ENCODE measurements around the gene EIF1B. TPM values are rescaled to one million over a fixed set of nuclear protein-coding genes. Genes with fewer than 3 reads are reported as not detected.
A peak's percentile ranks its signal among the peaks of the same experiment; 100 is the strongest.

The EIF1B gene
- total and polyA plus RNA-seq, 2 experiments from 2014 or later: 20.2 to 87.4 TPM

- Histone ChIP-seq H3K36me3 (ENCODE audit: low read depth) (peaks cover 30% of the 10 kb centered on the region), H3F3A (ENCODE audit: insufficient read depth) (peaks cover 40% of the 10 kb centered on the region), H4K20me1 (ENCODE audit: insufficient read depth) (no peaks in the 10 kb centered on the region), H3K9me3 (ENCODE audit: low read depth) (no peaks in the 10 kb centered on the region), H2AFZ (no peak overlapping the region), H3K4me1 (ENCODE audit: insufficient read depth) (peaks cover 17% of the 10 kb centered on the region), H3K9ac (no peak overlapping the region), H3K4me3 (no peak overlapping the region), H3K79me2 (ENCODE audit: insufficient read depth) (peaks cover 23% of the 10 kb centered on the region), H3K4me2 (ENCODE audit: unreplicated experiment) (no peak overlapping the region), H3K9me2 (ENCODE audit: insufficient read depth) (no peaks in the 10 kb centered on the region), H3K27ac (no peak overlapping the region), H3K27me3 (replicated peaks; ENCODE audit: insufficient read depth) (no peaks in the 10 kb centered on the region)
- in situ Hi-C loops (cut with MboI): no loop called here
- DNase-seq: peak; percentile 49
- TF ChIP-seq EZH2phosphoT487 (IDR thresholded peaks at IDR 0.05; ENCODE audit: insufficient read depth, low read depth) (no peak), EZH2 (IDR thresholded peaks at IDR 0.05; ENCODE audit: insufficient read depth, poor library complexity, severe bottlenecking) (no peak)
- 55 to 56% methylated on average over 8 of the region's 8 CpGs for WGBS, 2 experiments (ENCODE audit: low coverage in 1 of 2, low lambda C conversion rate in 2 of 2, missing lambda C conversion rate in 2 of 2)
Observed at GRCh38 chr3:40313975-40314860, 4.7 kb downstream of the EIF1B start.

GRCh38 chr3:40317061-40317855, 7.8 kb downstream of the EIF1B start:
- H3K9ac ChIP-seq: no peak overlapping the region
- H3K9me2 ChIP-seq (ENCODE audit: insufficient read depth): no peaks in the 10 kb centered on the region
- no peak overlapping the region for H3K4me3 ChIP-seq
- peaks cover 5% of the 10 kb centered on the region for H3K4me1 ChIP-seq (ENCODE audit: insufficient read depth)
- H3K9me3 ChIP-seq (ENCODE audit: low read depth): no peaks in the 10 kb centered on the region
- no peak overlapping the region for H3K4me2 ChIP-seq (ENCODE audit: unreplicated experiment)
- H3K27me3 ChIP-seq (replicated peaks; ENCODE audit: insufficient read depth): no peaks in the 10 kb centered on the region
- TF ChIP-seq EZH2 (IDR thresholded peaks at IDR 0.05; ENCODE audit: insufficient read depth, poor library complexity, severe bottlenecking): no peak
- no peak for TF ChIP-seq EZH2phosphoT487 (IDR thresholded peaks at IDR 0.05; ENCODE audit: insufficient read depth, low read depth)
- no peaks in the 10 kb centered on the region for H3K79me2 ChIP-seq (ENCODE audit: insufficient read depth)
- peaks cover 14% of the 10 kb centered on the region for H3K36me3 ChIP-seq (ENCODE audit: low read depth)
- H3K27ac ChIP-seq: no peak overlapping the region
- DNase-seq: peak; percentile 79
- no peaks in the 10 kb centered on the region for H4K20me1 ChIP-seq (ENCODE audit: insufficient read depth)
- peaks cover 35% of the 10 kb centered on the region for H3F3A ChIP-seq (ENCODE audit: insufficient read depth)
- no peak overlapping the region for H2AFZ ChIP-seq
- in situ Hi-C loops (cut with MboI): loop anchor here (5.0 kb wide), 1 partner anchor 125 kb away; no protein-coding TSS in a partner anchor
- WGBS, 2 experiments (ENCODE audit: low coverage in 1 of 2, low lambda C conversion rate in 2 of 2, missing lambda C conversion rate in 2 of 2): 13 to 18% methylated on average over 6 of the region's 6 CpGs

- no peaks in the 10 kb centered on the region for H4K20me1 ChIP-seq (ENCODE audit: insufficient read depth)
- no peaks in the 10 kb centered on the region for H3K9me3 ChIP-seq (ENCODE audit: low read depth)
- DNase-seq: no peak
- no peak overlapping the region for H3K4me3 ChIP-seq
- no peak overlapping the region for H3K27ac ChIP-seq
- H3K36me3 ChIP-seq (ENCODE audit: low read depth): no peaks in the 10 kb centered on the region
- H3F3A ChIP-seq (ENCODE audit: insufficient read depth): peaks cover 1% of the 10 kb centered on the region; the same call in 1 of the 2 replicates
- H3K27me3 ChIP-seq (replicated peaks; ENCODE audit: insufficient read depth): no peaks in the 10 kb centered on the region
- WGBS, 2 experiments (ENCODE audit: low coverage in 1 of 2, low lambda C conversion rate in 2 of 2, missing lambda C conversion rate in 2 of 2): 67 to 74% methylated on average over 2 of the region's 2 CpGs
- no peaks in the 10 kb centered on the region for H3K4me1 ChIP-seq (ENCODE audit: insufficient read depth)
- no peak for TF ChIP-seq EZH2 (IDR thresholded peaks at IDR 0.05; ENCODE audit: insufficient read depth, poor library complexity, severe bottlenecking)
- TF ChIP-seq EZH2phosphoT487 (IDR thresholded peaks at IDR 0.05; ENCODE audit: insufficient read depth, low read depth): no peak
- H3K9ac ChIP-seq: no peak overlapping the region
- H2AFZ ChIP-seq: no peak overlapping the region
- in situ Hi-C loops (cut with MboI): no loop called here
- no peaks in the 10 kb centered on the region for H3K79me2 ChIP-seq (ENCODE audit: insufficient read depth)
- H3K9me2 ChIP-seq (ENCODE audit: insufficient read depth): no peaks in the 10 kb centered on the region
- H3K4me2 ChIP-seq (ENCODE audit: unreplicated experiment): no peak overlapping the region
Observed at GRCh38 chr3:40321818-40322217, 12.3 kb downstream of the EIF1B start.

- Histone ChIP-seq H3K4me3 (no peak overlapping the region), H3K27ac (no peak overlapping the region), H3K9me2 (ENCODE audit: insufficient read depth) (no peaks in the 10 kb centered on the region), H3K79me2 (ENCODE audit: insufficient read depth) (no peaks in the 10 kb centered on the region), H4K20me1 (ENCODE audit: insufficient read depth) (no peaks in the 10 kb centered on the region), H3K36me3 (ENCODE audit: low read depth) (no peaks in the 10 kb centered on the region), H2AFZ (no peak overlapping the region), H3K9ac (no peak overlapping the region), H3K9me3 (ENCODE audit: low read depth) (no peaks in the 10 kb centered on the region), H3K27me3 (replicated peaks; ENCODE audit: insufficient read depth) (no peaks in the 10 kb centered on the region), H3K4me2 (ENCODE audit: unreplicated experiment) (no peak overlapping the region), H3K4me1 (ENCODE audit: insufficient read depth) (no peaks in the 10 kb centered on the region), H3F3A (ENCODE audit: insufficient read depth) (no peaks in the 10 kb centered on the region)
- in situ Hi-C loops (cut with MboI): no loop called here
- WGBS, 2 experiments (ENCODE audit: low coverage in 1 of 2, low lambda C conversion rate in 2 of 2, missing lambda C conversion rate in 2 of 2): 82 to 83% methylated on average over 5 of the region's 5 CpGs
- no peak for DNase-seq
- TF ChIP-seq EZH2 (IDR thresholded peaks at IDR 0.05; ENCODE audit: insufficient read depth, poor library complexity, severe bottlenecking) (no peak), EZH2phosphoT487 (IDR thresholded peaks at IDR 0.05; ENCODE audit: insufficient read depth, low read depth) (no peak)
Observed at GRCh38 chr3:40323946-40324345, 14.4 kb downstream of the EIF1B start.

Measured in GM23248 (cell line).